ENCODE results near the gene JAG2. TPM values are rescaled to one million over a fixed set of nuclear protein-coding genes. Genes with fewer than 3 reads are reported as not detected.

JAG2 gene
- total and polyA plus RNA-seq, 2 of the 4 experiments (the other 2 are of a cell fraction) = 0.18 to 0.58 TPM

DNA sequence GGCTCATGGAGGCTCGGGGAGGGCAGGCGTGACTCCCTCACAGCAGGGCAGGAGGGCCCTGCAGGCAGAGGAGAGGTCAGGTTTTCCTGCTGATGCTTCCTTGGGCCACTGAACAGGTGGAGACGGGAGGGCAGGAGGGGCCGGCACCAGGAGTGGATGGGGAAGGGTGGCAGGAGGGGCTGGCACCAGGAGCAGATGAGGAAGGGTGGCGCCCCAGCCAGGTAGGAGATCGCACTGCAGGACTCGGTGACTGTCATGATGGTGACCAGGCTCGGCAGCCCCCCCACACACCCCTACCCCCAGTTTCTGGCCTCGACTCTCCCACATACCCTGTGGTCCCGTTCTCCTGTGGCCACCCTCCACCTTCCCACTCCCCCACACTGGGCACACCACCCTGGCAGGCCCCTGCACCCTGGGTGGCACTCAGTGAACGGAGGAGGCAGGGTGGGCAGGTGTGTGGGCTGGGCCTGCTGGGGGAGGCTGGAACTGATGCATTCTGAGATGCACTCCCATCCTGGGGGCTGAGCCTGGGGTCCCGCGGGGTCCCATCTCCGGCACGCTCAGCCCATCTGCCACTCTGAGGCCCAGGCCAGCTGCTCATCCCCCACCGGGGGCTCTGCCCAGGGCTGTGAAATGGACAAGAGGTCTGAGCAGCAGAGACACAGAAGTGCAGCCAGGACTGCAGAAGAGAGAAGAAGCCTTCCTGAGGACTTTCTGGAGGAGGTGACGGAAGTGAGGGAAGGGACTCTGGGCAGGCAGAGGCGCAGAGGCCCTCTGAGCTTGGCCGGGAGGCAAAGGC, 9.7 kb upstream of the JAG2 start (continued):
- TF ChIP-seq FOS (IDR thresholded peaks at IDR 0.05; ENCODE audit: low read depth, low read length) = no peak

- Histone ChIP-seq H2AK9ac (replicated peaks; ENCODE audit: low read depth, low read length, poor library complexity) (no peak overlapping the region), H2BK20ac (ENCODE audit: low read depth, low read length) (no peak overlapping the region), H3K36me3 (ENCODE audit: control insufficient read depth, insufficient read depth, low read length) (no peaks in the 10 kb centered on the region), H3K9me3 (ENCODE audit: control insufficient read depth, insufficient read depth, low read length) (no peaks in the 10 kb centered on the region), H3K4me2 (ENCODE audit: low read depth, low read length) (no peak overlapping the region), H2AK5ac (ENCODE audit: low read depth, low read length) (no peak overlapping the region), H2AFZ (replicated peaks; ENCODE audit: low read length, poor library complexity) (no peak overlapping the region), H3K79me1 (ENCODE audit: low read depth in 1 of 2, low read length in 2 of 2) (no peaks in the 10 kb centered on the region), H2BK120ac (ENCODE audit: low read depth, low read length) (no peak overlapping the region), H2BK15ac (ENCODE audit: low read depth, low read length) (no peak overlapping the region), H4K91ac (ENCODE audit: insufficient read depth, low read depth, low read length) (no peak overlapping the region), H3K14ac (replicated peaks; ENCODE audit: low read depth, low read length) (no peak overlapping the region), H3K27ac (ENCODE audit: insufficient read depth, low read length) (no peak overlapping the region), H3K27me3 (ENCODE audit: control insufficient read depth, insufficient read depth, low read length) (peaks cover 1% of the 10 kb centered on the region; the same call in 1 of the 2 replicates), H3K9ac (ENCODE audit: low read depth, low read length) (no peak overlapping the region), H3K9me1 (ENCODE audit: insufficient read depth, low read length) (no peaks in the 10 kb centered on the region), H2BK5ac (ENCODE audit: low read depth, low read length, poor library complexity, severe bottlenecking) (no peak overlapping the region), H3K4me3 (ENCODE audit: insufficient read depth, low read depth, low read length) (no peak overlapping the region), H4K8ac (ENCODE audit: low read depth in 2 of 2, low read length in 2 of 2) (no peak overlapping the region), H3K56ac (ENCODE audit: extremely low read depth, insufficient read depth, low read length) (no peak overlapping the region), H4K5ac (ENCODE audit: low read depth, low read length) (no peak overlapping the region), H3K23ac (ENCODE audit: low read depth, low read length) (no peak overlapping the region), H3K4me1 (ENCODE audit: control insufficient read depth, insufficient read depth, low read length) (peaks cover 4% of the 10 kb centered on the region; the same call in 1 of the 2 replicates), H3K4ac (ENCODE audit: low read depth, low read length) (no peak overlapping the region), H3K18ac (ENCODE audit: low read depth, low read length) (no peak overlapping the region), H4K20me1 (ENCODE audit: insufficient read depth, low read length) (peaks cover 4% of the 10 kb centered on the region; the same call in 1 of the 2 replicates)
- in situ Hi-C loops (cut with MboI; ENCODE audit: low sequenced_read_pairs) = no loop called here
- ChIA-PET CTCF (no interaction called here), POLR2A (ENCODE audit: unreplicated experiment) (no interaction called here)
- dilution Hi-C loops (cut with HindIII; ENCODE audit: low sequenced_read_pairs, unreplicated experiment) = no loop called here
- WGBS, 2 experiments (ENCODE audit: extremely low coverage in 2 of 2, insufficient read length in 1 of 2) = 63% methylated on average over 4 of the region's 11 CpGs; no CpG with 5 or more reads in 1 of the 2 experiments
- no TSS peak for BruUV-seq (replicated peaks)
- no peak for ATAC-seq (ENCODE audit: low read depth)
- DNase-seq = no peak
- intact Hi-C loops (cut with micrococcal nuclease) = no loop called here
- TF ChIP-seq MAFK (IDR thresholded peaks at IDR 0.05; ENCODE audit: low read depth, low read length) (no peak), MXI1 (IDR thresholded peaks at IDR 0.05; ENCODE audit: borderline replicate concordance, low read depth, low read length) (no peak), RCOR1 (IDR thresholded peaks at IDR 0.05; ENCODE audit: insufficient replicate concordance, low read length) (no peak), CEBPB (IDR thresholded peaks at IDR 0.05; ENCODE audit: low read depth, low read length) (no peak), CHD1 (IDR thresholded peaks at IDR 0.05; ENCODE audit: low read depth, low read length) (no peak), CTCF (conservative IDR thresholded peaks at IDR 0.05; ENCODE audit: low read depth, low read length) (no peak), BHLHE40 (IDR thresholded peaks at IDR 0.05; ENCODE audit: low read depth, low read length) (no peak), NFE2L2 (IDR thresholded peaks at IDR 0.05; ENCODE audit: low read depth, low read length) (no peak), RFX5 (IDR thresholded peaks at IDR 0.05; ENCODE audit: low read depth, low read length) (no peak), RAD21 (IDR thresholded peaks at IDR 0.05; ENCODE audit: low read length) (no peak), MAZ (IDR thresholded peaks at IDR 0.05; ENCODE audit: borderline replicate concordance, low read depth, low read length) (no peak), POLR2A (IDR thresholded peaks at IDR 0.05; ENCODE audit: low read depth, low read length) (no peak), SMC3 (IDR thresholded peaks at IDR 0.05; ENCODE audit: low read depth, low read length) (no peak)
- TF ChIP-seq, protein P1, sequence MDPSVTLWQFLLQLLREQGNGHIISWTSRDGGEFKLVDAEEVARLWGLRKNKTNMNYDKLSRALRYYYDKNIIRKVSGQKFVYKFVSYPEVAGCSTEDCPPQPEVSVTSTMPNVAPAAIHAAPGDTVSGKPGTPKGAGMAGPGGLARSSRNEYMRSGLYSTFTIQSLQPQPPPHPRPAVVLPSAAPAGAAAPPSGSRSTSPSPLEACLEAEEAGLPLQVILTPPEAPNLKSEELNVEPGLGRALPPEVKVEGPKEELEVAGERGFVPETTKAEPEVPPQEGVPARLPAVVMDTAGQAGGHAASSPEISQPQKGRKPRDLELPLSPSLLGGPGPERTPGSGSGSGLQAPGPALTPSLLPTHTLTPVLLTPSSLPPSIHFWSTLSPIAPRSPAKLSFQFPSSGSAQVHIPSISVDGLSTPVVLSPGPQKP (IDR thresholded peaks at IDR 0.05; ENCODE audit: borderline replicate concordance, low read depth, low read length) = no peak
Measured at GRCh38 chr14:105177082-105177481, 8.5 kb upstream of the JAG2 start.

Measured in IMR-90 (cell line).